Mucosa of stomach (tissue), 1 donor: ENCODE results near the gene ZNF222.

Source experiments
- H3K27me3 ChIP-seq: one replicate; pipeline ENCODE4 v1.7.0; 2013; ENCODE audit warnings: mild to moderate bottlenecking, low read length; ENCODE audit not compliant: control insufficient read depth, insufficient read depth
- H3K36me3 ChIP-seq: one replicate; pipeline ENCODE4 v1.7.0; 2013; ENCODE audit warnings: low read length; ENCODE audit not compliant: control insufficient read depth, insufficient read depth
- H3K4me1 ChIP-seq: one replicate; pipeline ENCODE4 v1.7.0; 2013; ENCODE audit warnings: mild to moderate bottlenecking, low read length; ENCODE audit not compliant: control insufficient read depth, insufficient read depth
- H3K4me3 ChIP-seq: one replicate; pipeline ENCODE4 v1.7.0; 2013; ENCODE audit warnings: low read length
- H3K9ac ChIP-seq: one replicate; pipeline ENCODE4 v1.7.0; 2013; ENCODE audit warnings: mild to moderate bottlenecking, low read length, moderate library complexity
- H3K9me3 ChIP-seq: one replicate; pipeline ENCODE4 v1.7.0; 2013; ENCODE audit warnings: mild to moderate bottlenecking, low read length, moderate library complexity; ENCODE audit not compliant: control insufficient read depth
- donor health status: Pancreatic carcinoma.

The ZNF222 gene

GRCh38 chr19:44010468-44010867 is 14.7 kb upstream of the ZNF222 start:
- peaks cover 30% of the 10 kb centered on the region for H3K36me3 ChIP-seq
- peaks cover 22% of the 10 kb centered on the region for H3K9me3 ChIP-seq
- no peak overlapping the region for H3K4me3 ChIP-seq
- H3K27me3 ChIP-seq, result no peaks in the 10 kb centered on the region
- no peaks in the 10 kb centered on the region for H3K4me1 ChIP-seq
- no peak overlapping the region for H3K9ac ChIP-seq

GRCh38 chr19:44019498-44019897 is 5.7 kb upstream of the ZNF222 start:
- Histone ChIP-seq H3K4me3 (no peak overlapping the region), H3K27me3 (no peaks in the 10 kb centered on the region), H3K36me3 (no peaks in the 10 kb centered on the region), H3K4me1 (no peaks in the 10 kb centered on the region), H3K9ac (no peak overlapping the region), H3K9me3 (no peaks in the 10 kb centered on the region)

- H3K4me1 ChIP-seq, result peaks cover 9% of the 10 kb centered on the region
- no peaks in the 10 kb centered on the region for H3K36me3 ChIP-seq
- no peaks in the 10 kb centered on the region for H3K27me3 ChIP-seq
- H3K9me3 ChIP-seq, result no peaks in the 10 kb centered on the region
- H3K9ac ChIP-seq, result no peak overlapping the region
- H3K4me3 ChIP-seq, result no peak overlapping the region
Observed at GRCh38 chr19:44021221-44021620, 4.0 kb upstream of the ZNF222 start.

GRCh38 chr19:44024900-44025216 is 321 bp upstream of the ZNF222 start:
- Histone ChIP-seq H3K4me1 (peaks cover 9% of the 10 kb centered on the region), H3K9me3 (no peaks in the 10 kb centered on the region), H3K27me3 (no peaks in the 10 kb centered on the region), H3K9ac (peak overlapping the region; percentile 89), H3K36me3 (peaks cover 5% of the 10 kb centered on the region), H3K4me3 (peak overlapping the region; percentile 97)

- H3K36me3 ChIP-seq, result peaks cover 5% of the 10 kb centered on the region
- H3K9me3 ChIP-seq, result peaks cover 7% of the 10 kb centered on the region
- H3K4me3 ChIP-seq, result no peak overlapping the region
Observed at GRCh38 chr19:44026622-44027021, 1.4 kb downstream of the ZNF222 start.

GRCh38 chr19:44032001-44032610 is 6.9 kb downstream of the ZNF222 start:
- peaks cover 5% of the 10 kb centered on the region for H3K36me3 ChIP-seq
- peaks cover 29% of the 10 kb centered on the region for H3K9me3 ChIP-seq
- no peak overlapping the region for H3K4me3 ChIP-seq
- H3K9ac ChIP-seq, result no peak overlapping the region
- no peaks in the 10 kb centered on the region for H3K27me3 ChIP-seq
- no peaks in the 10 kb centered on the region for H3K4me1 ChIP-seq

More at GRCh38 chr19:44026622-44027021, 1.4 kb downstream of the ZNF222 start:
- Histone ChIP-seq H3K4me1 (peaks cover 9% of the 10 kb centered on the region), H3K27me3 (no peaks in the 10 kb centered on the region), H3K9ac (no peak overlapping the region)

GRCh38 chr19:44042147-44042546 is 17.0 kb downstream of the ZNF222 start:
- H3K4me1 ChIP-seq, result no peaks in the 10 kb centered on the region
- no peaks in the 10 kb centered on the region for H3K36me3 ChIP-seq
- no peak overlapping the region for H3K4me3 ChIP-seq
- H3K9me3 ChIP-seq, result no peaks in the 10 kb centered on the region
- no peak overlapping the region for H3K9ac ChIP-seq
- H3K27me3 ChIP-seq, result no peaks in the 10 kb centered on the region

GRCh38 chr19:44050740-44051649 is 25.8 kb downstream of the ZNF222 start:
- H3K9me3 ChIP-seq, result no peaks in the 10 kb centered on the region
- peak overlapping the region; percentile 36 for H3K9ac ChIP-seq
- H3K4me1 ChIP-seq, result no peaks in the 10 kb centered on the region
- no peaks in the 10 kb centered on the region for H3K36me3 ChIP-seq
- H3K4me3 ChIP-seq, result peak overlapping the region; percentile 97
- H3K27me3 ChIP-seq, result no peaks in the 10 kb centered on the region

GRCh38 chr19:44051650-44052402 is 26.6 kb downstream of the ZNF222 start, which contains the start of gene ZNF223:
TSS of gene ZNF223 (plus strand) at chr19:44052036. CDS start at chr19:44055177, 3,141 bp downstream.
- Histone ChIP-seq H3K36me3 (no peaks in the 10 kb centered on the region), H3K4me3 (peak within 1 kb of the TSS; percentile 97), H3K9ac (peak within 1 kb of the TSS; percentile 66), H3K27me3 (no peaks in the 10 kb centered on the region), H3K9me3 (no peaks in the 10 kb centered on the region), H3K4me1 (no peaks in the 10 kb centered on the region)

GRCh38 chr19:44055870-44056269 is 30.7 kb downstream of the ZNF222 start:
- Histone ChIP-seq H3K9ac (no peak overlapping the region), H3K4me3 (no peak overlapping the region), H3K27me3 (no peaks in the 10 kb centered on the region), H3K36me3 (no peaks in the 10 kb centered on the region), H3K4me1 (no peaks in the 10 kb centered on the region), H3K9me3 (no peaks in the 10 kb centered on the region)

- H3K4me3 ChIP-seq, result no peak overlapping the region
Observed at GRCh38 chr19:44059229-44059628, 34.0 kb downstream of the ZNF222 start.

GRCh38 chr19:44061038-44061437 is 35.9 kb downstream of the ZNF222 start:
- H3K36me3 ChIP-seq, result peaks cover 5% of the 10 kb centered on the region
- peaks cover 5% of the 10 kb centered on the region for H3K9me3 ChIP-seq
- no peaks in the 10 kb centered on the region for H3K27me3 ChIP-seq
- H3K4me1 ChIP-seq, result no peaks in the 10 kb centered on the region
- H3K9ac ChIP-seq, result no peak overlapping the region
- no peak overlapping the region for H3K4me3 ChIP-seq

More at GRCh38 chr19:44059229-44059628, 34.0 kb downstream of the ZNF222 start:
- no peaks in the 10 kb centered on the region for H3K36me3 ChIP-seq
- no peak overlapping the region for H3K9ac ChIP-seq
- H3K4me1 ChIP-seq, result no peaks in the 10 kb centered on the region
- no peaks in the 10 kb centered on the region for H3K9me3 ChIP-seq
- no peaks in the 10 kb centered on the region for H3K27me3 ChIP-seq
